Thyroid gland (tissue), 4 donors: ENCODE results near the gene UQCC5.

Experiments used
- POLR2A ChIP-seq, 2 donors: fragments of 450-650 bp; IDR thresholded peaks; one replicate each; pipeline ENCODE4 v1.6.1; 2017; ENCODE audit warnings: antibody characterized with exemption in 2 of 2, mild to moderate bottlenecking in 2 of 2, moderate library complexity in 1 of 2
- TF ChIP-seq, protein P1 (sequence below), 6 experiments: fragments of 200-600 bp in 3 of 6; fragments of 450-650 bp in 3 of 6; sonication (generic) in 3 of 6; IDR thresholded peaks; one replicate each; pipeline ENCODE4 v1.5.1; 2016 to 2019; ENCODE audit warnings: antibody characterized with exemption in 6 of 6, mild to moderate bottlenecking in 2 of 6, inconsistent platforms in 1 of 6, moderate library complexity in 1 of 6

- no peak for TF ChIP-seq POLR2A (IDR thresholded peaks at IDR 0.05)
- TF ChIP-seq, protein P1, sequence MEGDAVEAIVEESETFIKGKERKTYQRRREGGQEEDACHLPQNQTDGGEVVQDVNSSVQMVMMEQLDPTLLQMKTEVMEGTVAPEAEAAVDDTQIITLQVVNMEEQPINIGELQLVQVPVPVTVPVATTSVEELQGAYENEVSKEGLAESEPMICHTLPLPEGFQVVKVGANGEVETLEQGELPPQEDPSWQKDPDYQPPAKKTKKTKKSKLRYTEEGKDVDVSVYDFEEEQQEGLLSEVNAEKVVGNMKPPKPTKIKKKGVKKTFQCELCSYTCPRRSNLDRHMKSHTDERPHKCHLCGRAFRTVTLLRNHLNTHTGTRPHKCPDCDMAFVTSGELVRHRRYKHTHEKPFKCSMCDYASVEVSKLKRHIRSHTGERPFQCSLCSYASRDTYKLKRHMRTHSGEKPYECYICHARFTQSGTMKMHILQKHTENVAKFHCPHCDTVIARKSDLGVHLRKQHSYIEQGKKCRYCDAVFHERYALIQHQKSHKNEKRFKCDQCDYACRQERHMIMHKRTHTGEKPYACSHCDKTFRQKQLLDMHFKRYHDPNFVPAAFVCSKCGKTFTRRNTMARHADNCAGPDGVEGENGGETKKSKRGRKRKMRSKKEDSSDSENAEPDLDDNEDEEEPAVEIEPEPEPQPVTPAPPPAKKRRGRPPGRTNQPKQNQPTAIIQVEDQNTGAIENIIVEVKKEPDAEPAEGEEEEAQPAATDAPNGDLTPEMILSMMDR (IDR thresholded peaks at IDR 0.05) = no peak
Observed at GRCh38 chr3:52520716-52521487, 15.5 kb upstream of the UQCC5 start.
